Measurements from ENCODE around the gene WARS2.

Gene WARS2

GRCh38 chr1:119011116-119011515 lies 129.3 kb downstream of the WARS2 start:
- no peak for DNase-seq

DNA sequence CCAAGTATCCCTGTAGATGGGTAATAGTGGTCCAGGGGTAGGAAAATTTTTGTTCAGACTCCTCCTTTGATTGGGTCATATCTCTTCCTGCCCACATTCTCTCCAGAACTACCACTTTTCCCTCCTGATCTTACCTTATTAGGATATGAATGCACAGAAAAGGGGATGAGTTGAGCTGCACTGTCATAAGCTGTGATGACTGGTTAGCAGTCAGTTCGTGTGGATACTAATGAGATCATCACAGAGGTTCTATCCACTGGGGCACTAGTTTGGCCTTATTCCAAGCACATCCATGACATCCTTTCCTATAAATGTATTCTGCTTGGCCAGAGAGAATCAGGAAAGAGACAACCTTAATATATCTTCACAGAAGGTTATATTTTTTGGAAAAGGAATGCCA lies 130.3 kb downstream of the WARS2 start:
- DNase-seq: no peak

- no peak for DNase-seq
These were observed 131.2 kb downstream of the WARS2 start for GRCh38 chr1:119009312-119009655.

DNA sequence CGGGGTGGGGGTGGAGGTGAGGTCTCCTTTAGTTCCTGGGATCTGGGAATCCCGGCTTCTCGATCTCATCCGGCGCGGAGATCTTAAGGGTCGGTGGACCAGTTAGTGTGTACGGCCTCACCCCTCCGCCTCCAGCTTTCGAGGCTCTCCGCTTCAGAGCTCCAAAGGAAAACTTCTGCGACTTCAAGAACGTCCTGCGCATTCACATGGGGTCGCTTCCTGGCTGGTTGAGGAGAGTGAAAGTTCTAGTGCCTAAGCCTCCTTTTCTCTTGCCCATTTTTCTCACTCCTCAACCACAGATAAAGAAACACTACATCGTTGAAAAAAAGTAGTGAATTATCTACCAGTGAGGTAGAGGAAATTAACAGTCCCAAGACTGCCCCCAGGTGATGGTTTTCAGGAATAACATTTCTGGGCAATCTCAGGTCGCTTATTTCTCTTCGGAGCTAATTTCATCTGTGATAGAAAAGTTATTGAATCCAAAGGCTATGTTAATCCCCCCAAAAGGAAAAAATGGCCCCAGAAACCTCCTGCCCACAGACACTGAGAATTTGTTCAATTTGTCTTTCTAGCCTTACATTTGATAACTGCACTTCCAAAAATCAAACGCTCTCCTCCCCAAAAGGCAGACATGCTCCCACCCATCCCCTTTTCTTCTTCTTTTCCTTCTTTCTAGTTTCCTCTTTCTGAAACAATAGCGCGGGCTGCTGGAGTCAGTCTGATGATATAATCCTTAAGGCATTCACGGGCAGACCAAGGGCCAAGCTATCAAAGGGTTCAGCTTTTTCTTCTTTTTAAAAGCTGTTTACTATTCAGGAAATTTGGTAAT lies 131.8 kb downstream of the WARS2 start:
- DNase-seq: peak; percentile 81

DNA sequence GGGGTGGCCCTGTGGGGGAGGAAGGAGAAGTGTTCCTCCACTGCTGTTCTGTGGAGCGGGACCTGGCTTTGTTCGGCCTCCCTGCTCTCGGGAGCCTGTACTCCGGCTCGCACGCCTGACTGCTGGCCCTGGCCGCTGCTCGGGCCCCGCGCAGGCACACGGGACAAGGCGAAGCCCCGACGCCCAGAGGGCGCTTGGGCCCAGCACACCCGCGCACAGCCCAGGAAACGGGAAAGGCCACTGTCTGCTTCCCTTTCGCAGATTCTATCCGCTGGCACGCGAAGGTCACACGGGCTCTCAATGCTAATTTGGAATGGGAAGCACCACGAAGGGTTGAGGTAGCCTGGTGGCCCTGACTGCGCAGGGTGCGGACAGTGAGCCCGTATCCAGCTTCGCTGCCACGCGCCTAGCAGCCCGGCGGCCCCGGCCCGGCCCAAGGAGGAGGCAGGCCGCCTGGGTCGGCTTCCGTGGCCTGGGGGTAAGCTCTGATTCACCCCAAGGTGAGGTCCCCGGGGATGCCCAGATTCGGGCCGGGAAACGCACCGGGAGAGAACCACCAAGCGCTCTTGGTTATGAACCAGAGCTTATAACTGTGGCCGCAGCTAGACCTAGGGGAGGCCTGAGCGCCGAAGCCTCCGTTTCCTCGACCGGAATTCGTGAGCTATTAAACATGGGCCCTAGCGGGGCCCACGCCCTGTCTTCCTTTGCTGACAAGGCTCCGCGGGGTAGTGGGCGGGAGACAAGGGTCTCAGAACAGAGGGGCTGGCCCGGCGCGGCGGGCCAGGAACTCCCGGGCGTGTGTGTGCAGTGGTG lies 132.6 kb downstream of the WARS2 start:
- no peak for DNase-seq

DNA sequence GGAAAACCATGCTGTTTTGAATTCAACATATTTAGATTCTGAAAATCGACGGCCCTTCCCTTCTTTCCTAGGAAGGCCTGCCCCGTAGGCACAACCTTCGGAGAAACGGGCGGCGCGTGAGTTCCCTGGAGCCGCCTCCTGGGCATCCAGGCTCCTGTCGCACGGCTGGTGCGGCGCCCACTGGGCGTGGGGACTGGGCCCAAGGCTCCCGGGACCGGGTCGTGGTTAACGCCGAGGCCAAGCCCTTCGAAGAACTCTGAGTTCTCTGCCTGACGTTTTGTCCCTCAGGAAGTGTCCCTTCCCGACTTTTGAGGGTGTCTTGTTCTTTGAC lies 133.1 kb downstream of the WARS2 start:
- no peak for DNase-seq

DNA sequence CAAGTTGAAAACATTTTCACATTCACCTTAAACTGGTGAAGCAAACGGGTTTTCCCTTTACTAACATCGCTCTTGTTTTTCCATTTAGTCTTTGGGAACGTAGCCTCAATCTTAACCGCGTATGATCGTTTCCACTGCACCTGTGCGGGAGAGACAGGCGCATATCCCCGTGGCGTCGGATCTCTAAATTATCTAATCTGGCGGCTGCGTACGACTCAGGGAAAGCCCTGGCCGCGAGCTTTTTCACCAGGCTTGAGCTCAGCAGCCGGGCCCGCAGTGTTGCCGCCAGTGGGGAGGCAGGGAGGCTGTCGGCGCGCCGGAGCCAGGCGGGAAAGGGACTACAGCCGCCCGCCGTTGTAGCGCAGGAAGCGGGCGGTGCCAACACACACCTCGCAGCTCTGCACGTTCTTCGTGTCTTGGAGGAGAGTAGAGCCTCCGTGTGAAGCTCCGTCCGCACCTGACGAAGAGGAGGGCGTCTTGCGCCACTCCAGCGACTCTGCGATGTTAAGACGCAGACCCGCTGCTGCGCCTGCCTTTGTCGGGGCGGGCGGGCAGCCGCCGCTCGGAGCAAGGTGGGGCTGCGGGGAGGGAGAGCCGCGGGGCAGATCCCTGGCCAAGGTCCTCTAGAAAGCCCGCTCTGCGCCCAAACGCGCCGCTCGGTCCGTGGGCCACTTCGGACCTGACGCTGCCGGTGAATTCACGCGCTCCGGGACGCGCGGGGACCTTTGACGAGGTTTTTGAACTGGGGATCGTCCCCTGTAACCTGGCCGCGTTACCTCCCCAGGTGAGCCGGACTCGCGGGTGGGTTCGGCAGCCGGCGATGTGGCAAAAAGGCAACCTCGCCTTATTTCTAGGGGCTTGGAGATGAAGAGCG lies 133.8 kb downstream of the WARS2 start:
- DNase-seq: no peak

GRCh38 chr1:119005724-119006405 lies 134.6 kb downstream of the WARS2 start:
- no peak for DNase-seq

DNA sequence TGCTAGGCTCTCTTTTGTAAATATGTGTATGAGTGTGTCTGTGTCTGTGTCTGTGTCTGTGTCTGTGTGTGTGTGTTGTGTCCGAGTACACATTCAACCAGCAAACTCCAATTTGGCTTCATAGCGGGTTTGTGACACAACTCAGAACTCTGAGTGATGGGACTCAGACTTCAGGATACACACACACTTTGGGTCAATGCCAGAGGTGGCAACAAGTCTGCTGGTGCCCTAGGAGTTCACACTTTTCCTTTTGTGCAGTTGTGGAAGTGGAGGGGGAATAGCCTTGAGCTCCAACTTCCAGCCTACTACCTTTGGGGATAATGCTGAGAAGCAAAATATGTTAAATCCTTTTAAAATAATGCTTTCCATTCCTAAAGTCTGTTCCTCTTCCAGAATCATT lies 135.7 kb downstream of the WARS2 start:
- DNase-seq: no peak

- DNase-seq: no peak
These were observed 136.3 kb downstream of the WARS2 start for GRCh38 chr1:119004129-119004527.

DNA sequence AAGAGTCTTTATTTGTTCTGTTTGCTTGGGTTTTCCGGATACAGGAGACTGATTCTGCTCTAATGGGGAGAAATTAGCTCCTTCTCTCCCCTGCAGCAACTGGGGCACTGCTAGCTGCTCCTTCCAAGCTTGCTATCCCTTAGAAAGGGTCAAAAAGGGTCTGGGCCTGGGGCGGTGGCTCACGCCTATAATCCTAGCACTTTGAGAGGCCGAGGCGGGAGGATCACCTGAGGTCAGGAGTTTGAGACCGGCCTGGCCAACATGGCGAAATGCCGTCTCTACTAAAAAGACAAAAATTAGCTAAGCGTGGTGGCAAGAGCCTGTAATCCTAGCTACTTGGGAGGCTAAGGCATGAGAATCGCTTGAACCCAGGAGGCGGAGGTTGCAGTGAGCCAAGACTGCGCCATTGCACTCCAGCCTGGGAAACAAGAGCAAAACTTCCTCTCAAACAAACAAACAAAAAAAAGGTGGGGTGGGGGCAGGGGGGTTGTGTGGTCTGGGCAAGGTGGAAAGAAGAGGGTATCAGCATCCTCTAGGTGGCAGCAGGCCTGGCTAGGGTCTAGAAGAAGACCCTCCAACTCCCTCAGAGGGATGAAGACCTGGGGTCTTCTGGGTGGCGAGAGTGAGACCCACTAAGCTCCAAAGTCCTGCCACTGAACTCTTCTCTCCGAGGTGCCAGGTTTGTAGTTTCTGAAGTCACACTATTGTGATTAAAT lies 136.9 kb downstream of the WARS2 start:
- no peak for DNase-seq

- DNase-seq: peak; percentile 70
These were observed 138.3 kb downstream of the WARS2 start for GRCh38 chr1:119002028-119002686.

GRCh38 chr1:119001181-119002027 lies 139.0 kb downstream of the WARS2 start:
- no peak for DNase-seq

DNA sequence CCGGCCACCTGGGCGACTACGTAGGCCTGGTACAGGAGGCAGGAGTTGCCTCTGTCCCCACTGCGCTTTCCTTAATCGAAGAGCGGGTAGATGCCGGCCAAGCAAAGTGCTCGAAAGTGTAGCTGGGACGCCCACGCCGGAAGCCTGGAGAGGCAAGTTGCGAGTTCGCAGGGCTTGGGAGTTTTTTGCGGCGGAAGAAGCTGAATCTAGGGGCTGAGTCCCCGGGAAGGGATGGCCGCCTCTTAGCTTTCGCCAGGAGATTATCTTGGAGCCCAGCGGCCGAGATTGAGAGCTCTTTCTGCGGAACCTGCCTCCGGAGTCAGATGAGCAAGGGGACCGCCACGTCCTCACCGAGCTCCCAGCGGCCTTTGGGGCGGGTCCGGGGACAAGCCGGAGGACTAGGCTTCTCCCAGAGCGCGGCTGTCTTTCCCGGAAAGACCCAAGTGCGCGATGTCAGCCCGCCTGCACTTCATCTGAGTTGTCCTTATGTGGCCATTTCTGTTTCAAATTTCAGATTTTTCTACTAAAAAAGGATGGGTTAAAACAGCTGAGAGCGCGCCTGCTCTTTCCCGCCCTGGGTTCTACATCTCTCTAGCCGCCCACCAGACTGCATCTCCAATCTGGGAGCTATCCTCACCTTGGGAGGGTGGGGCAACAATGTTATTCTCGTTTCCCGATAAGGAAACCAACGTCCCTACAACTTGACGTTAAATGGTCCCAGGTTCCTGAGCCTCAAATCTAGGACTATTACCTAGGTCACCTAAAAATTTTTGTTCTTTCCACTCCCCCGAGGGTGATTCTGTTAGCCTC lies 139.9 kb downstream of the WARS2 start:
- no peak for DNase-seq

DNA sequence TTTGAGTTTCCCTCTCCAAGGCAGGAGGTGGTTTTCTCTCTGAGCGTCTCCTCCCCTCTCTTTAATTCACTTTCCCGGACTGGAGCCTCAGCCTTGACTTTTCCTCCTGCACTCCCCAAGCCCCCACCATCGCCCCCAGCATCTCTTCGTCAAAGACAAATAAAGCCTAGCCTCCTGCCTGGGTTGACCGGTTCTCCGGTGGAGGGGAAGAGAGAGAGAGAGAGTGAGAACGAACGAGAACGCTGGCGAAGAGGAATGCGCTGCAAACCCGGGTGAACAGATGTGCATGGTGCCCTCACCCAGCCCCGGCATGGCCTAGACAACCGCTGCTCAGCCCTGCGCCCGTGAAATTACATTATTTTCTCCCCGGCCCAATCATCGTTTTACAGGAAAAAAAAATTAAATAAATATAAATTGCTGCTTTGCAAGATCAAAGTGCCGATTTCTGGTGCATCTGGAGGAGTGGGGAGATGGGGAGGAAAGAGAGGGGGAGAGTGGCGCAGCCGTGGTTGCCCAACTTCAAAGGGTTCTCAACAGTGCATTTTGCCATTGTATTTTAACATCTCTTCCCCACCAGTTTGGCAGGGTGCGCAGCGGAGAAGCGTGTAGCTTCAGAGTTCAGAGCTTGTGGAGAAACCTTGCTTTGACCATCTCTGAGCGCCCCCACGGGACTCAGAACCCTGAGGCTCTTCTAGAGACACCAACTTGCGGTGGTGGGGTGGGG lies 140.9 kb downstream of the WARS2 start:
- DNase-seq: no peak

- DNase-seq: no peak
These were observed 142.3 kb downstream of the WARS2 start for GRCh38 chr1:118998171-118998570.

DNA sequence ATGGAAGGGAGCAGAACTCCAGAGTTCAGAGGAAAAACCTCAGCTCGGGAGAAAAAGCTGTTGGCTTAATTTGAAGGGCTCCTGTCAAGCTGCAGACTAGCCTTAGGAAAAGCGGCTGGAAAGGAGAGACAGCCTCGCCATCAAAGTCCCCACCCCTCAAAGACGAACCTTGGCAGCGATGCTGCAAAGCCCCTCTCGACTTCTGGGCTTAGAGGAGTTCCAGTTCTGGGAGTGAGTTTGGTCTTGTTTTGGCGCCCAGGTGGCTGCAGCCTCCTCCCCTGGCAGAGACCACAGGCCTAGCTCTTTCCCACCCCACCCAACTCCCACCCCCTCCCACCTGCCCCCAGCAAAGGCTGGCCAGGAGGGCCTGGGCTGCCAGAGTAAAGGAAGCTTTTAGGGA lies 143.2 kb downstream of the WARS2 start:
- DNase-seq: no peak

GRCh38 chr1:118995312-118996016 lies 145.0 kb downstream of the WARS2 start:
- no peak for DNase-seq

DNA sequence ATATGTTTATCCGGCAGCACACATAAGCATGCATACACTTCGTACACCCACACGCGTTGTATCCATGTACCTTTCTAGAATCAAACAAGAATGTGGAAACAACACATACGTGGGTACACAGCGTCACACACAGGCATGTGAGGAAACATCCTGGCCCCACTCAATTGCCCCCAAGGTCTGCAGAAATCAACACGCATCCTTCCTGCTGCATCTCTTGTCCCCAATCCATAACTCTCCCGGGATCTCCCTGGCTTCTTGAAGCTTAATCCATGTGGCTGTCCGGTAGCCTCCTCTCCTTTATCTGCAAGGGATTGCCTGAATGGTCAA lies 146.8 kb downstream of the WARS2 start:
- peak; percentile 34 for DNase-seq

Data from OCI-M1 (cell line).